Suprapubic skin (tissue), 4 donors: Measurements from ENCODE around the gene COP1. TPM values are rescaled to one million over a fixed set of nuclear protein-coding genes. Genes with fewer than 3 reads are reported as not detected.

ENCODE experiments used
- DNase-seq, 2 donors: peaks; one replicate each; pipeline ENCODE4 v3.0.0-alpha.2; 2019; ENCODE audit warnings: low spot score in 2 of 2
- H3K27ac ChIP-seq: fragments of 200-600 bp; sonication (generic); one replicate; pipeline ENCODE4 v1.5.1; 2019
- H3K27me3 ChIP-seq: fragments of 200-600 bp; sonication (generic); one replicate; pipeline ENCODE4 v1.5.1; 2019
- H3K36me3 ChIP-seq: fragments of 200-600 bp; sonication (generic); one replicate; pipeline ENCODE4 v1.5.1; 2019
- H3K4me1 ChIP-seq: fragments of 200-600 bp; sonication (generic); one replicate; pipeline ENCODE4 v1.5.1; 2019
- H3K4me3 ChIP-seq: fragments of 200-600 bp; sonication (generic); one replicate; pipeline ENCODE4 v1.5.1; 2019; ENCODE audit warnings: mild to moderate bottlenecking
- H3K9me3 ChIP-seq: fragments of 200-600 bp; sonication (generic); one replicate; pipeline ENCODE4 v1.5.1; 2019
- CTCF ChIP-seq, 2 donors: fragments of 200-600 bp in 1 of 2; fragments of 450-650 bp in 1 of 2; sonication (generic) in 1 of 2; IDR thresholded peaks; one replicate each; pipeline ENCODE4 v1.5.1; 2016 to 2019; ENCODE audit warnings: antibody characterized with exemption in 2 of 2, mild to moderate bottlenecking in 1 of 2, moderate library complexity in 1 of 2
- EP300 ChIP-seq: sonication (generic); formaldehyde crosslinking; IDR thresholded peaks from one replicate; pipeline ENCODE4 v1.6.1; 2017; ENCODE audit warnings: antibody characterized with exemption
- POLR2A ChIP-seq, 2 donors: fragments of 450-650 bp; IDR thresholded peaks; one replicate each; pipeline ENCODE4 v1.6.1; 2017; ENCODE audit warnings: antibody characterized with exemption in 2 of 2, mild to moderate bottlenecking in 2 of 2, moderate library complexity in 2 of 2
- POLR2AphosphoS5 ChIP-seq, 3 donors: sonication (generic); formaldehyde crosslinking; IDR thresholded peaks; one replicate each; pipeline ENCODE4 v1.6.1; 2017; ENCODE audit warnings: antibody characterized with exemption in 3 of 3
- WGBS: methylation state at CpG from one replicate; pipeline ENCODE4 v1.1.5; 2018; 5-methylcytosine and 5-hydroxymethylcytosine counted together
- total RNA-seq, 4 donors: library from RNA; depleted of rRNA; stranded (reverse); fragments of >200 nt; gene quantifications; one replicate each; pipeline ENCODE4 v1.1.0, GENCODE V29; 2016

COP1 gene
- total RNA-seq, 4 donors from 2014 or later: 33.2 to 84.1 (median 52.3) TPM

GRCh38 chr1:176227579-176227978, 20.5 kb upstream of the COP1 start:
- Histone ChIP-seq H3K36me3 (no peaks in the 10 kb centered on the region), H3K4me1 (no peaks in the 10 kb centered on the region), H3K27me3 (no peaks in the 10 kb centered on the region), H3K27ac (no peak overlapping the region), H3K9me3 (no peaks in the 10 kb centered on the region), H3K4me3 (no peak overlapping the region)
- TF ChIP-seq CTCF (IDR thresholded peaks at IDR 0.05): no peak
- no peak for TF ChIP-seq POLR2AphosphoS5 (IDR thresholded peaks at IDR 0.05)
- TF ChIP-seq POLR2A (IDR thresholded peaks at IDR 0.05): no peak
- TF ChIP-seq EP300: no peak
- no peak for DNase-seq
- WGBS: 81% methylated on average over 3 of the region's 3 CpGs

- 81% methylated on average over 2 of the region's 2 CpGs for WGBS
- TF ChIP-seq POLR2A (IDR thresholded peaks at IDR 0.05) (no peak), EP300 (no peak), CTCF (IDR thresholded peaks at IDR 0.05) (no peak), POLR2AphosphoS5 (IDR thresholded peaks at IDR 0.05) (no peak)
Measured at GRCh38 chr1:176225911-176226310, 18.8 kb upstream of the COP1 start.

GRCh38 chr1:176225479-176225875, 18.4 kb upstream of the COP1 start:
- WGBS: 60% methylated on average over 1 of the region's 1 CpG
- TF ChIP-seq POLR2AphosphoS5 (IDR thresholded peaks at IDR 0.05) (no peak), CTCF (IDR thresholded peaks at IDR 0.05) (no peak), EP300 (no peak), POLR2A (IDR thresholded peaks at IDR 0.05) (no peak)
- H3K27me3 ChIP-seq: no peaks in the 10 kb centered on the region
- H3K36me3 ChIP-seq: no peaks in the 10 kb centered on the region
- no peaks in the 10 kb centered on the region for H3K9me3 ChIP-seq
- no peaks in the 10 kb centered on the region for H3K4me1 ChIP-seq
- no peak overlapping the region for H3K27ac ChIP-seq
- no peak for DNase-seq
- no peak overlapping the region for H3K4me3 ChIP-seq

More at GRCh38 chr1:176225911-176226310, 18.8 kb upstream of the COP1 start:
- DNase-seq: no peak
- no peak overlapping the region for H3K4me3 ChIP-seq
- no peak overlapping the region for H3K27ac ChIP-seq
- no peaks in the 10 kb centered on the region for H3K36me3 ChIP-seq
- no peaks in the 10 kb centered on the region for H3K27me3 ChIP-seq
- H3K9me3 ChIP-seq: no peaks in the 10 kb centered on the region
- H3K4me1 ChIP-seq: no peaks in the 10 kb centered on the region

GRCh38 chr1:176222196-176222595, 15.1 kb upstream of the COP1 start:
- Histone ChIP-seq H3K36me3 (no peaks in the 10 kb centered on the region), H3K27ac (no peak overlapping the region), H3K9me3 (no peaks in the 10 kb centered on the region), H3K4me1 (no peaks in the 10 kb centered on the region), H3K4me3 (no peak overlapping the region), H3K27me3 (no peaks in the 10 kb centered on the region)
- TF ChIP-seq POLR2A (IDR thresholded peaks at IDR 0.05): no peak
- TF ChIP-seq POLR2AphosphoS5 (IDR thresholded peaks at IDR 0.05): no peak
- TF ChIP-seq CTCF (IDR thresholded peaks at IDR 0.05): no peak
- no peak for TF ChIP-seq EP300
- DNase-seq: no peak
- WGBS: 78% methylated on average over 1 of the region's 1 CpG

GRCh38 chr1:176220100-176220689, 13.1 kb upstream of the COP1 start:
- no peak for TF ChIP-seq POLR2A (IDR thresholded peaks at IDR 0.05)
- TF ChIP-seq EP300: no peak
- TF ChIP-seq POLR2AphosphoS5 (IDR thresholded peaks at IDR 0.05): no peak
- no peak for TF ChIP-seq CTCF (IDR thresholded peaks at IDR 0.05)
- Histone ChIP-seq H3K27me3 (no peaks in the 10 kb centered on the region), H3K36me3 (no peaks in the 10 kb centered on the region), H3K4me1 (no peaks in the 10 kb centered on the region), H3K27ac (no peak overlapping the region), H3K9me3 (no peaks in the 10 kb centered on the region), H3K4me3 (no peak overlapping the region)
- DNase-seq: no peak
- WGBS: 78% methylated on average over 8 of the region's 8 CpGs
